ENCODE data around the gene MTM1. TPM values are rescaled to one million over a fixed set of nuclear protein-coding genes. Genes with fewer than 3 reads are reported as not detected.

Gene MTM1
- total RNA-seq, 1 donor from 2014 or later: 6.6 TPM

- no peak for TF ChIP-seq CTCF (IDR thresholded peaks at IDR 0.05; ENCODE audit: insufficient read depth, low read length, poor library complexity, severe bottlenecking)
- H3K27me3 ChIP-seq (ENCODE audit: control insufficient read depth, insufficient read depth, low read length): no peaks in the 10 kb centered on the region
- peak; percentile 21 for DNase-seq (ENCODE audit: low read depth)
- H3K36me3 ChIP-seq (ENCODE audit: control insufficient read depth, insufficient read depth, low read length): no peaks in the 10 kb centered on the region
- no peak overlapping the region for H3K4me3 ChIP-seq (ENCODE audit: low read depth, low read length)
These were observed 12.8 kb downstream of the MTM1 start for GRCh38 chrX:150581093-150581775.

- H3K36me3 ChIP-seq (ENCODE audit: control insufficient read depth, insufficient read depth, low read length): no peaks in the 10 kb centered on the region
- TF ChIP-seq CTCF (IDR thresholded peaks at IDR 0.05; ENCODE audit: insufficient read depth, low read length, poor library complexity, severe bottlenecking): no peak
These were observed 14.0 kb downstream of the MTM1 start for GRCh38 chrX:150582338-150582948.

GRCh38 chrX:150587585-150588503, 19.4 kb downstream of the MTM1 start:
- no peak overlapping the region for H3K4me3 ChIP-seq (ENCODE audit: low read depth, low read length)
- peak; percentile 67 for TF ChIP-seq CTCF (IDR thresholded peaks at IDR 0.05; ENCODE audit: insufficient read depth, low read length, poor library complexity, severe bottlenecking)
- no peak for DNase-seq (ENCODE audit: low read depth)
- H3K36me3 ChIP-seq (ENCODE audit: control insufficient read depth, insufficient read depth, low read length): no peaks in the 10 kb centered on the region
- no peaks in the 10 kb centered on the region for H3K27me3 ChIP-seq (ENCODE audit: control insufficient read depth, insufficient read depth, low read length)

More at GRCh38 chrX:150582338-150582948, 14.0 kb downstream of the MTM1 start:
- Histone ChIP-seq H3K27me3 (ENCODE audit: control insufficient read depth, insufficient read depth, low read length) (no peaks in the 10 kb centered on the region), H3K4me3 (ENCODE audit: low read depth, low read length) (no peak overlapping the region)
- no peak for DNase-seq (ENCODE audit: low read depth)

- DNase-seq (ENCODE audit: low read depth): no peak
- no peak for TF ChIP-seq CTCF (IDR thresholded peaks at IDR 0.05; ENCODE audit: insufficient read depth, low read length, poor library complexity, severe bottlenecking)
- H3K4me3 ChIP-seq (ENCODE audit: low read depth, low read length): no peak overlapping the region
- no peaks in the 10 kb centered on the region for H3K36me3 ChIP-seq (ENCODE audit: control insufficient read depth, insufficient read depth, low read length)
- H3K27me3 ChIP-seq (ENCODE audit: control insufficient read depth, insufficient read depth, low read length): no peaks in the 10 kb centered on the region
These were observed 26.2 kb downstream of the MTM1 start for GRCh38 chrX:150594584-150594983.

- no peak for DNase-seq (ENCODE audit: low read depth)
- Histone ChIP-seq H3K4me3 (ENCODE audit: low read depth, low read length) (no peak overlapping the region), H3K36me3 (ENCODE audit: control insufficient read depth, insufficient read depth, low read length) (no peaks in the 10 kb centered on the region), H3K27me3 (ENCODE audit: control insufficient read depth, insufficient read depth, low read length) (no peaks in the 10 kb centered on the region)
- TF ChIP-seq CTCF (IDR thresholded peaks at IDR 0.05; ENCODE audit: insufficient read depth, low read length, poor library complexity, severe bottlenecking): no peak
These were observed 30.8 kb downstream of the MTM1 start for GRCh38 chrX:150599226-150599625.

All from kidney epithelial cell (primary cell).